AG04450 (cell line): ENCODE results near the gene CHST13. TPM values are rescaled to one million over a fixed set of nuclear protein-coding genes. Genes with fewer than 3 reads are reported as not detected.
"Not testable (repeated sequence)": the region's sequence is repeated elsewhere in the genome, so short reads cannot be mapped to it uniquely, and the experiment has no call there.

Experiments used
- CTCF ChIA-PET: fragments of 300-600, 350-600 bp; formaldehyde crosslinking; extraction: SDS; loops from one replicate; lab custom pipeline; 2022; ENCODE audit warnings: antibody characterized with exemption, inconsistent platforms; lab: Charles Lee
- POLR2A ChIA-PET: fragments of 350-600 bp; formaldehyde crosslinking; extraction: SDS; loops from one replicate; lab custom pipeline; 2021; ENCODE audit warnings: antibody characterized with exemption, inconsistent platforms; lab: Yijun Ruan, JAX
- DNase-seq: peaks from one replicate; pipeline ENCODE4 v3.0.0-alpha.2; 2011; ENCODE audit warnings: low read depth, low spot score
- H3K27ac ChIP-seq: one replicate; pipeline ENCODE4 v1.5.1; 2012; ENCODE audit warnings: low read depth, low read length, control low read depth
- H3K27me3 ChIP-seq: one replicate; pipeline ENCODE4 v1.6.0; 2012; ENCODE audit warnings: low read length; ENCODE audit not compliant: control insufficient read depth, insufficient read depth
- H3K4me3 ChIP-seq: 2 replicates; pipeline ENCODE4 v1.5.1; 2011; ENCODE audit warnings: mild to moderate bottlenecking, low read depth, low read length, control low read depth
- H3K9me3 ChIP-seq: 2 replicates; pipeline ENCODE4 v1.5.1; 2012; ENCODE audit warnings: low read length; ENCODE audit not compliant: control insufficient read depth, insufficient read depth
- polyA plus RNA-seq: library from polyadenylated mRNA; depleted of rRNA; stranded (reverse); fragments of >200 nt; gene quantifications from 2 replicates; pipeline ENCODE4 v1.2.3, GENCODE V29; 2011; rRNA removed
- small RNA-seq: library from RNA; depleted of rRNA; stranded (forward); fragments of <200 nt; gene quantifications from one replicate; pipeline ENCODE3, GENCODE V24; 2012; ENCODE audit warnings: low read depth; ENCODE audit not compliant: insufficient read length
- TF ChIP-seq, protein P1 (sequence below): IDR thresholded peaks from 2 replicates; pipeline ENCODE4 v1.5.1; 2011; ENCODE audit warnings: low read depth, low read length, control low read depth, inconsistent platforms

The CHST13 gene
- polyA plus RNA-seq, 1 experiment = not detected

DNA sequence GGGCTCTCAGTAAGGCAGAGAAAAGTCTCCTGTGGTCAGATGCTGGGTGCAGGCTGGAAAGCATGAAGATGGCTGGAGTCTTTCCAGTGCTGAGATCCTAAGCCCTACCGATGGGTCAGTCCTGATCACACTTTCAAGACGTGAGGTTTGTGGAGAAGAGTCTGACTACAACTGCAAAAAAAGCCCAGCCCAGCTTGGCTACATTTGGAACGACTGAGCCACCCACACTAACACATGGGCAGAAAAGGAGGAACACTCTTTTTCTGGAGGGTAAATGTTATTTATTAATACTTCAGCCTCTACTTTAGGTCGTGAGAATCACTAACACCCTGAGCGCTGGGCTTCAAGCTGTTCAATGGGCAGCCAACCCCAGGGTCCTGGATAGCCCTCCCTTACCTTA is 56.8 kb downstream of the CHST13 start:
- H3K9me3 ChIP-seq = no peaks in the 10 kb centered on the region
- TF ChIP-seq, protein P1, sequence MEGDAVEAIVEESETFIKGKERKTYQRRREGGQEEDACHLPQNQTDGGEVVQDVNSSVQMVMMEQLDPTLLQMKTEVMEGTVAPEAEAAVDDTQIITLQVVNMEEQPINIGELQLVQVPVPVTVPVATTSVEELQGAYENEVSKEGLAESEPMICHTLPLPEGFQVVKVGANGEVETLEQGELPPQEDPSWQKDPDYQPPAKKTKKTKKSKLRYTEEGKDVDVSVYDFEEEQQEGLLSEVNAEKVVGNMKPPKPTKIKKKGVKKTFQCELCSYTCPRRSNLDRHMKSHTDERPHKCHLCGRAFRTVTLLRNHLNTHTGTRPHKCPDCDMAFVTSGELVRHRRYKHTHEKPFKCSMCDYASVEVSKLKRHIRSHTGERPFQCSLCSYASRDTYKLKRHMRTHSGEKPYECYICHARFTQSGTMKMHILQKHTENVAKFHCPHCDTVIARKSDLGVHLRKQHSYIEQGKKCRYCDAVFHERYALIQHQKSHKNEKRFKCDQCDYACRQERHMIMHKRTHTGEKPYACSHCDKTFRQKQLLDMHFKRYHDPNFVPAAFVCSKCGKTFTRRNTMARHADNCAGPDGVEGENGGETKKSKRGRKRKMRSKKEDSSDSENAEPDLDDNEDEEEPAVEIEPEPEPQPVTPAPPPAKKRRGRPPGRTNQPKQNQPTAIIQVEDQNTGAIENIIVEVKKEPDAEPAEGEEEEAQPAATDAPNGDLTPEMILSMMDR = no peak
- no peak overlapping the region for H3K4me3 ChIP-seq
- H3K27me3 ChIP-seq = peaks cover 3% of the 10 kb centered on the region
- POLR2A ChIA-PET = no interaction called here
- no peak for DNase-seq
- H3K27ac ChIP-seq = no peak overlapping the region
- CTCF ChIA-PET = no interaction called here

DNA sequence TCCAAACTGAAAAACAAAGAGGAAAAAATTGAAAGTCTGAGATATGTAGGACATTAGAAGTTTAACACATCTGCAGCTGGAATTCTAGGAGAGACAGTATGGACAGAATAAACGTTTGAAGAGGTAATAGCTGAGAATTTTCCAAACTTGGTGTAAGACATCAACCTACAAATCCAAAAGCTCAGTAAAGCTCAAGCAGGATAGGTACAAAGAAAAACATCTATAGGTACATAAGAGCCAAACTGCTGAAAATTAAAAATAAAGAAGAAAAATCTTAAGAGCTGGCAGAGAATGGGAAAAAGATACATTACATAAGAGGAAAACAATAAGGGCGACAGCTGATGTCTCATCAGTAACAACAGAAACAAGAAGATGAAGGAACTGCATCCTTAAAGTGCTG is 57.6 kb downstream of the CHST13 start:
- no peak overlapping the region for H3K4me3 ChIP-seq
- no peak for DNase-seq
- ChIA-PET CTCF (no interaction called here), POLR2A (no interaction called here)
- TF ChIP-seq, protein P1 = no peak
- no peaks in the 10 kb centered on the region for H3K9me3 ChIP-seq
- H3K27ac ChIP-seq = no peak overlapping the region
- H3K27me3 ChIP-seq = peaks cover 3% of the 10 kb centered on the region

DNA sequence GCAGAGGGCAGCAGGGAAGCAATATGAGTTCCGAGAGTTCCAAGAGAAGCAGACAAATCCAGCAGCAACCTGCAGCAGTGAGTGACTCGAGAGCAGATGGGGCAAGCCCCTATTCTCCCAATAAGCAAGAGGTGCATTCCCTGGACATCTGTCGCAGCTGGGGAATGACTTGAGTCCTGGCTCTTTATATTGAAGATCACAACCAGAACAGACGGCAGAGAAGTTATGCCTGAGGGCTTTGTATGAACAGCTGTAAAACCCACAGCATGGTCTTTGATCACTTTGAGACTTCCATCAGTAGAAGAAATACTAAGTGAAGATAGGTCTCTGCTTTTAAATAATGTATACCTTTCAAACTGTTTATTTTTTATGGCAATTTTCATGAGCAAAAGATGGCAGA is 58.4 kb downstream of the CHST13 start:
- Histone ChIP-seq H3K9me3 (no peaks in the 10 kb centered on the region), H3K27me3 (peaks cover 3% of the 10 kb centered on the region), H3K27ac (no peak overlapping the region), H3K4me3 (no peak overlapping the region)
- no peak for DNase-seq
- TF ChIP-seq, protein P1 = no peak
- POLR2A ChIA-PET = no interaction called here
- CTCF ChIA-PET = no interaction called here

DNA sequence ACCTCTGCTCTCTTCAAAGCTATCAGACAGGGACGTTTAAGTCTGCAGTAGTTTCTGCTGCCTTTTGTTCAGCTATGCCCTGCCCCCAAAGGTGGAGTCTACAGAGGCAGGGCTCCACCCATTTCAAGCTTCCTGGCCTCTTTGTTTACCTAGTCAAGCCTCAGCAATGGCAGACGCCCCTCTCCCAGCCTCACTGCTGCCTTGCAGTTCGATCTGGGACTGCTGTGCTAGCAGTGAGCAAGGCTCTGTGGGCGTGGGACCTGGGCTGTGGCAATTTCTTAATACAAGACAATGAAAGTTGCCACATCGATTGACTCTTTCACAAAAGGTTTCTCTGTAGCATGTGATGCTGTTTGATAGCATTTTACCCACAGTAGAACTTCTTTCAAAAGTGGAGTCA is 67.6 kb downstream of the CHST13 start:
- H3K27ac ChIP-seq, CTCF ChIA-PET, H3K4me3 ChIP-seq, H3K27me3 ChIP-seq, DNase-seq, H3K9me3 ChIP-seq, POLR2A ChIA-PET: not testable (repeated sequence)

Small RNA genes lying within 50 kb of the gene (small RNA-seq; reads per million reads assigned to genes)
- not detected for gene RNA5SP138

Other genes with a start within 250 kb of the CHST13 start
- 0.38 and 0.53 TPM in 2 replicates for gene KLF15, start 166.7 kb upstream of the CHST13 start, polyA plus RNA-seq
- not detected in 2 replicates for gene CFAP100, start 129.2 kb upstream of the CHST13 start, polyA plus RNA-seq
- gene ZXDC, start 48.3 kb upstream of the CHST13 start, polyA plus RNA-seq = 9.5 and 11.1 TPM in 2 replicates
- not detected in 2 replicates for gene UROC1, start 6.4 kb upstream of the CHST13 start, polyA plus RNA-seq
- gene C3orf22, start 34.8 kb downstream of the CHST13 start, polyA plus RNA-seq = not detected in 2 replicates
- gene TXNRD3, start 131.0 kb downstream of the CHST13 start, polyA plus RNA-seq = 7.4 and 10.1 TPM in 2 replicates
- gene CHCHD6, start 180.1 kb downstream of the CHST13 start, polyA plus RNA-seq = 14.0 and 16.5 TPM in 2 replicates